SK-N-SH (cell line): ENCODE measurements around the gene COX6A1. TPM values are rescaled to one million over a fixed set of nuclear protein-coding genes. Genes with fewer than 3 reads are reported as not detected.

Experiments
- CTCF ChIA-PET: fragments of 300-600, 350-600 bp; formaldehyde crosslinking; extraction: SDS; loops from one replicate; lab custom pipeline; 2021; lab: Yijun Ruan, JAX
- POLR2A ChIA-PET: fragments of 350-600 bp; sonication (Branson Sonifier 250); formaldehyde crosslinking; extraction: SDS; loops from one replicate; lab custom pipeline; 2020; ENCODE audit warnings: antibody characterized with exemption, inconsistent platforms; lab: Yijun Ruan, JAX
- DNase-seq: peaks from one replicate; pipeline ENCODE4 v3.0.0; 2012
- H2AFZ ChIP-seq: fragments of 200-600 bp; sonication (generic); 2 replicates; pipeline ENCODE4 v1.8.1; 2016; ENCODE audit warnings: antibody characterized with exemption, mild to moderate bottlenecking, low read depth
- H3F3A ChIP-seq: fragments of 200-600 bp; sonication (generic); replicated peaks from 2 replicates; pipeline ENCODE3; 2016; ENCODE audit warnings: antibody characterized with exemption, mild to moderate bottlenecking; ENCODE audit not compliant: insufficient read depth
- H3K27ac ChIP-seq, 2 experiments: fragments of 200-500 bp in 1 of 2; fragments of 200-600 bp in 1 of 2; sonication (Bioruptor generic) in 1 of 2; sonication (generic), shearing (Covaris generic) in 1 of 2; 2 replicates each; pipeline versions ENCODE4 v1.5.1 to v1.6.1; 2014 to 2016; ENCODE audit warnings: low read depth in 2 of 2, inconsistent platforms in 1 of 2, low read length in 1 of 2, mild to moderate bottlenecking in 1 of 2, mixed read lengths in 1 of 2
- H3K27me3 ChIP-seq: fragments of 200-600 bp; sonication (generic), shearing (Covaris generic); 2 replicates; pipeline ENCODE4 v1.6.1; 2016; ENCODE audit warnings: mixed run types; ENCODE audit not compliant: insufficient read depth
- H3K36me3 ChIP-seq, 2 experiments: fragments of 200-500 bp in 1 of 2; fragments of 200-600 bp in 1 of 2; sonication (Bioruptor generic) in 1 of 2; sonication (generic) in 1 of 2; replicated peaks in 1 of 2; 2 replicates each; pipeline versions ENCODE3 to v1.5.1; 2014 to 2016; ENCODE audit warnings: low read length in 1 of 2, mild to moderate bottlenecking in 1 of 2; ENCODE audit not compliant: insufficient read depth in 2 of 2, control insufficient read depth in 1 of 2
- H3K4me1 ChIP-seq, 2 experiments: fragments of 200-500 bp in 1 of 2; fragments of 200-600 bp in 1 of 2; sonication (Bioruptor generic) in 1 of 2; sonication (generic), shearing (Covaris generic) in 1 of 2; 2 replicates each; pipeline versions ENCODE4 v1.5.1 to v1.6.1; 2014 to 2016; ENCODE audit warnings: low read depth in 1 of 2, low read length in 1 of 2, mixed run types in 1 of 2; ENCODE audit not compliant: insufficient read depth in 2 of 2, control insufficient read depth in 1 of 2
- H3K4me2 ChIP-seq: fragments of 200-600 bp; sonication (generic), shearing (Covaris generic); 2 replicates; pipeline ENCODE4 v1.6.1; 2017; ENCODE audit warnings: mixed run types
- H3K4me3 ChIP-seq, 2 experiments: fragments of 200-500 bp in 1 of 2; fragments of 200-600 bp in 1 of 2; sonication (Bioruptor generic) in 1 of 2; sonication (generic), shearing (Covaris generic) in 1 of 2; 2 replicates each; pipeline versions ENCODE4 v1.5.1 to v1.8.1; 2014 to 2016; ENCODE audit warnings: low read depth in 2 of 2, inconsistent platforms in 1 of 2, low read length in 1 of 2, mild to moderate bottlenecking in 1 of 2, mixed read lengths in 1 of 2, moderate library complexity in 1 of 2
- H3K79me2 ChIP-seq: fragments of 200-600 bp; sonication (generic); 2 replicates; pipeline ENCODE4 v1.8.1; 2017; ENCODE audit warnings: mild to moderate bottlenecking; ENCODE audit not compliant: insufficient read depth
- H3K9ac ChIP-seq: fragments of 200-600 bp; sonication (generic); 2 replicates; pipeline ENCODE4 v1.6.1; 2017; ENCODE audit warnings: mixed run types
- H3K9me2 ChIP-seq: fragments of 200-600 bp; sonication (generic); 2 replicates; pipeline ENCODE4 v1.6.1; 2017; ENCODE audit warnings: mixed run types
- H3K9me3 ChIP-seq: fragments of 200-600 bp; sonication (generic); 2 replicates; pipeline ENCODE4 v1.6.1; 2017; ENCODE audit warnings: mixed run types, mild to moderate bottlenecking, moderate library complexity
- H4K20me1 ChIP-seq: fragments of 200-600 bp; sonication (generic); 2 replicates; pipeline ENCODE4 v1.6.1; 2017; ENCODE audit warnings: mild to moderate bottlenecking, mixed run types; ENCODE audit not compliant: insufficient read depth
- CHD2 ChIP-seq: fragments of 150-350 bp; IDR thresholded peaks from 2 replicates; pipeline ENCODE4 v1.6.1; 2018; ENCODE audit warnings: low read length; ENCODE audit not compliant: partially characterized antibody
- ELF1 ChIP-seq: IDR thresholded peaks from 2 replicates; pipeline ENCODE4 v1.4.0; 2012
- EP300 ChIP-seq, 2 experiments: IDR thresholded peaks; 2 replicates each; pipeline versions ENCODE4 v1.4.0 to v1.6.1; 2012; ENCODE audit warnings: borderline replicate concordance in 1 of 2, low read depth in 1 of 2, low read length in 1 of 2
- EZH2phosphoT487 ChIP-seq: fragments of 200-600 bp; sonication (generic); IDR thresholded peaks from 2 replicates; pipeline ENCODE4 v1.6.1; 2017; ENCODE audit warnings: low read depth, mixed run types, mild to moderate bottlenecking, antibody characterized with exemption, moderate library complexity, borderline replicate concordance
- FOSL2 ChIP-seq: IDR thresholded peaks from 2 replicates; pipeline ENCODE4 v1.4.0; 2012; ENCODE audit warnings: low read depth, mild to moderate bottlenecking, moderate library complexity, borderline replicate concordance
- FOXM1 ChIP-seq: IDR thresholded peaks from 2 replicates; pipeline ENCODE4 v1.4.0; 2012; ENCODE audit warnings: low read depth, mild to moderate bottlenecking
- GATA2 ChIP-seq: sonication (generic); formaldehyde crosslinking; IDR thresholded peaks from 2 replicates; pipeline ENCODE4 v1.5.0; 2020; ENCODE audit warnings: mild to moderate bottlenecking, missing genetic modification reagents
- IRF3 ChIP-seq: fragments of 150-350 bp; IDR thresholded peaks from 2 replicates; pipeline ENCODE4 v1.6.1; 2016; ENCODE audit warnings: mild to moderate bottlenecking, low read depth, low read length
- MAX ChIP-seq: IDR thresholded peaks from 2 replicates; pipeline ENCODE4 v1.4.0; 2012; ENCODE audit warnings: low read depth
- MXI1 ChIP-seq: IDR thresholded peaks from 2 replicates; pipeline ENCODE4 v1.6.1; 2012; ENCODE audit warnings: mild to moderate bottlenecking, low read depth, low read length, improper control_type of control experiment
- NFIC ChIP-seq: IDR thresholded peaks from 2 replicates; pipeline ENCODE4 v1.4.0; 2012; ENCODE audit warnings: borderline replicate concordance
- RAD21 ChIP-seq: IDR thresholded peaks from 2 replicates; pipeline ENCODE4 v1.6.1; 2012; ENCODE audit warnings: mild to moderate bottlenecking, low read length
- RCOR1 ChIP-seq: fragments of 150-350 bp; IDR thresholded peaks from 2 replicates; pipeline ENCODE4 v1.6.1; 2017; ENCODE audit warnings: antibody characterized with exemption, low read length
- RFX5 ChIP-seq: IDR thresholded peaks from 2 replicates; pipeline ENCODE4 v1.6.1; 2012; ENCODE audit warnings: mild to moderate bottlenecking, improper control_type of control experiment, low read length
- SIN3A ChIP-seq: IDR thresholded peaks from 2 replicates; pipeline ENCODE4 v1.6.1; 2012; ENCODE audit warnings: low read depth, mild to moderate bottlenecking, low read length, moderate library complexity, borderline replicate concordance
- SMC3 ChIP-seq: IDR thresholded peaks from 2 replicates; pipeline ENCODE4 v1.6.1; 2012; ENCODE audit warnings: low read depth, low read length, improper control_type of control experiment
- TCF12 ChIP-seq: IDR thresholded peaks from 2 replicates; pipeline ENCODE4 v1.4.0; 2012
- USF1 ChIP-seq: IDR thresholded peaks from 2 replicates; pipeline ENCODE4 v1.4.0; 2012; ENCODE audit warnings: low read depth, borderline replicate concordance
- USF2 ChIP-seq: fragments of 150-350 bp; IDR thresholded peaks from 2 replicates; pipeline ENCODE4 v1.6.1; 2017; ENCODE audit warnings: antibody characterized with exemption, low read length, low read depth, borderline replicate concordance
- WGBS: methylation state at CpG from one replicate; pipeline ENCODE4 v1.1.6; 2017; ENCODE audit warnings: low lambda C conversion rate; 5-methylcytosine and 5-hydroxymethylcytosine counted together
- polyA plus RNA-seq, 3 experiments: library from polyadenylated mRNA; depleted of rRNA; stranded (reverse); fragments of >200 nt; gene quantifications; 2 replicates each; pipeline ENCODE4 v1.2.3, GENCODE V29; 2012

Gene COX6A1
- polyA plus RNA-seq, 1 of the 3 experiments (the other 2 are of a cell fraction): 1,199 TPM

GRCh38 chr12:120417917-120418580, 19.9 kb upstream of the COX6A1 start:
- 92% methylated on average over 4 of the region's 4 CpGs for WGBS
- no peaks in the 10 kb centered on the region for H3K4me1 ChIP-seq
- H2AFZ ChIP-seq: no peak overlapping the region
- H3F3A ChIP-seq: no peaks in the 10 kb centered on the region
- no peaks in the 10 kb centered on the region for H4K20me1 ChIP-seq
- H3K9me3 ChIP-seq: no peaks in the 10 kb centered on the region
- H3K4me2 ChIP-seq: no peak overlapping the region
- TF ChIP-seq EZH2phosphoT487 (no peak), GATA2 (no peak), ELF1 (no peak), RAD21 (no peak), NFIC (no peak), TCF12 (no peak), EP300 (IDR thresholded peaks at IDR 0.05; ENCODE audit: borderline replicate concordance in 1 of 2, low read depth in 1 of 2, low read length in 1 of 2) (no peak)
- H3K27me3 ChIP-seq: no peaks in the 10 kb centered on the region; the same call in 1 of the 2 replicates
- H3K36me3 ChIP-seq: no peaks in the 10 kb centered on the region
- H3K4me3 ChIP-seq: no peak overlapping the region
- no peak for DNase-seq
- no peaks in the 10 kb centered on the region for H3K9me2 ChIP-seq
- POLR2A ChIA-PET: no interaction called here
- no peaks in the 10 kb centered on the region for H3K79me2 ChIP-seq
- CTCF ChIA-PET: interaction anchor here (0.9 to 8.6 kb wide), 4 partner anchors 12 to 64 kb away, joined by 3 to 61 read pairs (median 3); no protein-coding TSS in a partner anchor
- H3K27ac ChIP-seq: no peak overlapping the region
- H3K9ac ChIP-seq: no peak overlapping the region

GRCh38 chr12:120421701-120422100, 16.2 kb upstream of the COX6A1 start:
- no peak overlapping the region for H3K4me2 ChIP-seq
- no peak overlapping the region for H3K9ac ChIP-seq
- no peak overlapping the region for H3K27ac ChIP-seq
- DNase-seq: no peak
- no peak overlapping the region for H2AFZ ChIP-seq
- no peak for TF ChIP-seq FOSL2
- TF ChIP-seq IRF3: no peak
- no peak for TF ChIP-seq MXI1
- no peaks in the 10 kb centered on the region for H3F3A ChIP-seq
- no peaks in the 10 kb centered on the region for H4K20me1 ChIP-seq
- no peak overlapping the region for H3K4me3 ChIP-seq
- H3K9me2 ChIP-seq: no peaks in the 10 kb centered on the region
- no peaks in the 10 kb centered on the region for H3K79me2 ChIP-seq
- ChIA-PET CTCF (interaction anchor here (2.6 to 8.6 kb wide), 2 partner anchors 8 to 19 kb away, joined by 5 to 61 read pairs; no protein-coding TSS in a partner anchor), POLR2A (no interaction called here)
- H3K36me3 ChIP-seq: no peaks in the 10 kb centered on the region
- no peaks in the 10 kb centered on the region; the same call in 1 of the 2 replicates for H3K27me3 ChIP-seq
- no peaks in the 10 kb centered on the region for H3K4me1 ChIP-seq
- H3K9me3 ChIP-seq: no peaks in the 10 kb centered on the region
- WGBS: 84% methylated on average over 4 of the region's 4 CpGs

- POLR2A ChIA-PET: no interaction called here
- no peaks in the 10 kb centered on the region for H3F3A ChIP-seq
- 56% methylated on average over 7 of the region's 7 CpGs for WGBS
- H2AFZ ChIP-seq: no peak overlapping the region
- no peak for DNase-seq
- CTCF ChIA-PET: no interaction called here
- H4K20me1 ChIP-seq: no peaks in the 10 kb centered on the region
- no peaks in the 10 kb centered on the region for H3K4me1 ChIP-seq
- no peaks in the 10 kb centered on the region for H3K36me3 ChIP-seq
- no peak overlapping the region for H3K4me3 ChIP-seq
- no peak overlapping the region for H3K4me2 ChIP-seq
- no peaks in the 10 kb centered on the region; the same call in 1 of the 2 replicates for H3K27me3 ChIP-seq
- no peaks in the 10 kb centered on the region for H3K9me2 ChIP-seq
- no peak overlapping the region for H3K9ac ChIP-seq
- no peaks in the 10 kb centered on the region for H3K79me2 ChIP-seq
- H3K9me3 ChIP-seq: no peaks in the 10 kb centered on the region
- H3K27ac ChIP-seq: no peak overlapping the region
- TF ChIP-seq GATA2 (no peak), RFX5 (no peak), EZH2phosphoT487 (no peak), FOXM1 (no peak), SMC3 (no peak), CHD2 (no peak), USF1 (no peak), MAX (no peak), RCOR1 (no peak), RAD21 (no peak), NFIC (no peak), USF2 (no peak), SIN3A (no peak)
These were observed 14.9 kb upstream of the COX6A1 start for GRCh38 chr12:120422892-120423456.
